Endothelial cell of umbilical vein (primary cell): ENCODE results near the gene RNMT. TPM values are rescaled to one million over a fixed set of nuclear protein-coding genes. Genes with fewer than 3 reads are reported as not detected.

Source experiments
- BruUV-seq: library from RNA; stranded (reverse); fragments of 400-500 nt; replicated peaks from 2 replicates; lab custom pipeline; 2021; lab: Mats Ljungman, UMichigan
- CTCF ChIA-PET: fragments of 300-600, 350-600 bp; sonication (Branson Sonifier 250); formaldehyde crosslinking; loops from one replicate; lab custom pipeline; 2021; ENCODE audit warnings: antibody characterized with exemption, inconsistent platforms; lab: Charles Lee
- POLR2A ChIA-PET: fragments of 300-600, 350-600 bp; sonication (Branson Sonifier 250); formaldehyde crosslinking; loops from one replicate; lab custom pipeline; 2021; ENCODE audit warnings: antibody characterized with exemption, inconsistent platforms; lab: Charles Lee
- DNase-seq: peaks from one replicate; pipeline ENCODE4 v3.0.0-alpha.2; 2011; ENCODE audit warnings: low read depth, low spot score
- FAIRE-seq: peaks from 2 replicates; lab custom pipeline; 2011; peaks lifted over from hg19 to GRCh38; lab: Jason Lieb, UNC
- H2AFZ ChIP-seq: 2 replicates; pipeline ENCODE4 v1.6.0; 2012; ENCODE audit warnings: low read depth, low read length, control low read depth, inconsistent platforms
- H3K27ac ChIP-seq: 2 replicates; pipeline ENCODE4 v1.5.1; 2011; ENCODE audit warnings: low read depth, mild to moderate bottlenecking, control low read depth, low read length, moderate library complexity; ENCODE audit not compliant: insufficient read depth
- H3K27me3 ChIP-seq, 2 experiments: 2 replicates each; pipeline versions ENCODE4 v1.6.0 to v1.6.1; 2011; ENCODE audit warnings: low read length in 2 of 2, mixed read lengths in 1 of 2; ENCODE audit not compliant: control insufficient read depth in 2 of 2, insufficient read depth in 2 of 2
- H3K36me3 ChIP-seq, 2 experiments: 2 replicates in 1 of 2; 3 replicates in 1 of 2; pipeline ENCODE4 v1.5.1; 2011; ENCODE audit warnings: low read length in 2 of 2, mild to moderate bottlenecking in 1 of 2, moderate library complexity in 1 of 2; ENCODE audit not compliant: control insufficient read depth in 2 of 2, insufficient read depth in 2 of 2; ENCODE audit errors: extremely low read depth in 1 of 2
- H3K4me1 ChIP-seq: 3 replicates; pipeline ENCODE4 v1.5.1; 2011; ENCODE audit warnings: mild to moderate bottlenecking, low read length; ENCODE audit not compliant: control insufficient read depth, insufficient read depth; ENCODE audit errors: extremely low read depth
- H3K4me2 ChIP-seq: 2 replicates; pipeline ENCODE4 v1.6.1; 2011; ENCODE audit warnings: low read length, control low read depth, mixed read lengths; ENCODE audit not compliant: insufficient read depth
- H3K4me3 ChIP-seq, 3 experiments: fragments of 200-600 bp in 1 of 3; sonication (generic), shearing (Covaris generic) in 1 of 3; replicated peaks in 1 of 3; 2 replicates each; pipeline ENCODE4 v1.5.1; 2011 to 2016; ENCODE audit warnings: control low read depth in 3 of 3, low read length in 3 of 3, mild to moderate bottlenecking in 2 of 3, inconsistent platforms in 1 of 3, low read depth in 1 of 3, moderate library complexity in 1 of 3; ENCODE audit not compliant: insufficient read depth in 1 of 3
- H3K79me2 ChIP-seq: 2 replicates; pipeline ENCODE4 v1.6.0; 2012; ENCODE audit warnings: low read length, inconsistent platforms; ENCODE audit not compliant: control insufficient read depth, insufficient read depth
- H3K9ac ChIP-seq: replicated peaks from 2 replicates; pipeline ENCODE3; 2011; ENCODE audit warnings: low read length, control low read depth; ENCODE audit not compliant: insufficient read depth; ENCODE audit errors: extremely low read depth
- H3K9me1 ChIP-seq: replicated peaks from 3 replicates; pipeline ENCODE4 v1.6.0; 2011; ENCODE audit warnings: mild to moderate bottlenecking, low read length; ENCODE audit not compliant: control insufficient read depth, insufficient read depth; ENCODE audit errors: extremely low read depth
- H3K9me3 ChIP-seq: replicated peaks from 2 replicates; pipeline ENCODE4 v1.5.1; 2012; ENCODE audit warnings: low read length, inconsistent platforms; ENCODE audit not compliant: control insufficient read depth, insufficient read depth
- H4K20me1 ChIP-seq: replicated peaks from 2 replicates; pipeline ENCODE3; 2011; ENCODE audit warnings: mild to moderate bottlenecking, low read length; ENCODE audit not compliant: control insufficient read depth, insufficient read depth; ENCODE audit errors: extremely low read depth
- CTCF ChIP-seq, 2 donors: IDR thresholded peaks; 1 replicate in 1 of 2; 2 replicates in 1 of 2; pipeline ENCODE4 v1.5.1; 2011; ENCODE audit warnings: low read length in 2 of 2, mild to moderate bottlenecking in 2 of 2, moderate library complexity in 2 of 2, control low read depth in 1 of 2, inconsistent platforms in 1 of 2, low read depth in 1 of 2; ENCODE audit not compliant: insufficient read depth in 1 of 2; ENCODE audit errors: extremely low read depth in 1 of 2
- EZH2 ChIP-seq: IDR thresholded peaks from 2 replicates; pipeline ENCODE4 v1.6.1; 2012; ENCODE audit warnings: borderline replicate concordance, low read depth, mild to moderate bottlenecking, moderate library complexity, low read length, inconsistent platforms; ENCODE audit not compliant: severe bottlenecking
- FOS ChIP-seq: IDR thresholded peaks from 2 replicates; pipeline ENCODE4 v1.6.1; 2011; ENCODE audit warnings: mild to moderate bottlenecking, low read length, moderate library complexity, borderline replicate concordance; ENCODE audit not compliant: insufficient read depth
- GATA2 ChIP-seq: IDR thresholded peaks from 2 replicates; pipeline ENCODE4 v1.7.0; 2011; ENCODE audit warnings: low read depth, mild to moderate bottlenecking, moderate library complexity, mixed read lengths, low read length; ENCODE audit not compliant: insufficient read length, insufficient read depth
- JUN ChIP-seq: IDR thresholded peaks from 2 replicates; pipeline ENCODE4 v1.6.1; 2011; ENCODE audit warnings: borderline replicate concordance, low read depth; ENCODE audit not compliant: insufficient read length, insufficient read depth
- MAX ChIP-seq: IDR thresholded peaks from 2 replicates; pipeline ENCODE4 v1.6.1; 2011; ENCODE audit not compliant: insufficient read depth, insufficient read length
- MYC ChIP-seq: IDR thresholded peaks from one replicate; pipeline ENCODE4 v1.6.1; 2011; ENCODE audit warnings: mild to moderate bottlenecking, low read depth, low read length
- POLR2A ChIP-seq: IDR thresholded peaks from 2 replicates; pipeline ENCODE4 v1.6.1; 2012; ENCODE audit warnings: low read depth, mild to moderate bottlenecking, control low read depth, low read length
- POLR2AphosphoS5 ChIP-seq: IDR thresholded peaks from 2 replicates; pipeline ENCODE4 v1.6.1; 2012; ENCODE audit warnings: low read depth, mild to moderate bottlenecking, control low read depth, low read length, moderate library complexity; ENCODE audit not compliant: insufficient read depth
- dilution Hi-C: fragments of 300-500 bp; cut with MboI; formaldehyde crosslinking; loops from one replicate; pipeline ENCODE4 v1.15.0; 2019; ENCODE audit warnings: low sequenced_read_pairs; ENCODE audit not compliant: extremely low pct_ligation_motif_present
- intact Hi-C: fragments of 100-400 bp; cut with micrococcal nuclease; formaldehyde crosslinking; loops from one replicate; pipeline ENCODE4 v1.10.0; 2022
- polyA plus RNA-seq, 4 experiments: library from polyadenylated mRNA; depleted of rRNA in 3 of 4; stranded (reverse) in 3 of 4; unstranded in 1 of 4; fragments of >200 nt; gene quantifications; 2 replicates each; pipeline versions ENCODE4 v1.2.1 to v1.2.3, GENCODE V29; 2011 to 2012; ENCODE audit warnings: missing spikeins in 1 of 4
- total RNA-seq: library from RNA; stranded (reverse); gene quantifications from 2 replicates; pipeline ENCODE4 v1.2.3, GENCODE V29; 2021

RNMT gene
- total and polyA plus RNA-seq, 2 donors (not counting 3 experiments of a cell fraction or from before 2014, with no cell fraction given), result 9.8 to 29.5 TPM

- Histone ChIP-seq H3K36me3 (no peaks in the 10 kb centered on the region), H3K4me2 (no peak overlapping the region), H4K20me1 (peaks cover 2% of the 10 kb centered on the region), H3K79me2 (peaks cover 66% of the 10 kb centered on the region), H3K4me3 (no peak overlapping the region), H3K9me1 (no peaks in the 10 kb centered on the region), H3K9me3 (no peaks in the 10 kb centered on the region), H3K4me1 (no peaks in the 10 kb centered on the region), H2AFZ (no peak overlapping the region), H3K27me3 (no peaks in the 10 kb centered on the region), H3K9ac (no peak overlapping the region), H3K27ac (no peak overlapping the region)
- TF ChIP-seq FOS (no peak), CTCF (IDR thresholded peaks at IDR 0.05; ENCODE audit: extremely low read depth in 1 of 2, insufficient read depth in 1 of 2, low read depth in 1 of 2, low read length in 2 of 2) (no peak), MAX (no peak), POLR2AphosphoS5 (no peak), MYC (no peak), EZH2 (no peak), JUN (no peak), GATA2 (no peak), POLR2A (no peak)
- dilution Hi-C loops (no loop called here), intact Hi-C loops (no loop called here)
- BruUV-seq, result no TSS peak
- DNase-seq (no peak), FAIRE-seq (no peak)
- POLR2A ChIA-PET, result no interaction called here
- CTCF ChIA-PET, result no interaction called here
Observed at GRCh38 chr18:13716916-13717315, 9.6 kb upstream of the RNMT start.
